Choroid plexus epithelial cell (primary cell): ENCODE data around the gene CHRM5.

ENCODE experiments used
- DNase-seq: peaks from one replicate; pipeline ENCODE4 v3.0.0-alpha.2; 2010; ENCODE audit warnings: low read depth
- H3K4me3 ChIP-seq: 2 replicates; pipeline ENCODE4 v1.5.1; 2011; ENCODE audit warnings: low read depth, mild to moderate bottlenecking, control low read depth, low read length, moderate library complexity
- CTCF ChIP-seq: conservative IDR thresholded peaks from 2 replicates; pipeline ENCODE4 v1.5.1; 2011; ENCODE audit warnings: low read depth, mild to moderate bottlenecking, control low read depth, inconsistent platforms, low read length, moderate library complexity

CHRM5 gene

GRCh38 chr15:34084086-34084485, 115.8 kb downstream of the CHRM5 start:
- H3K4me3 ChIP-seq, result no peak overlapping the region
- DNase-seq, result no peak
- no peak for TF ChIP-seq CTCF

GRCh38 chr15:34085746-34086145, 117.4 kb downstream of the CHRM5 start:
- DNase-seq, result peak; percentile 4
- no peak overlapping the region for H3K4me3 ChIP-seq
- TF ChIP-seq CTCF, result no peak

GRCh38 chr15:34099914-34100313, 131.6 kb downstream of the CHRM5 start:
- no peak overlapping the region for H3K4me3 ChIP-seq
- TF ChIP-seq CTCF, result no peak

GRCh38 chr15:34101366-34102174, 133.3 kb downstream of the CHRM5 start, which contains the start of the genes EMC7 and PGBD4:
Gene EMC7 (minus strand): TSS chr15:34101862. CDS start chr15:34101839, 23 bp downstream.
Gene PGBD4 (plus strand): TSS chr15:34102083. CDS start chr15:34102532, 449 bp downstream.
- peak within 1 kb of the TSS; percentile 99 for H3K4me3 ChIP-seq
- no peak for TF ChIP-seq CTCF
- peak; percentile 100 for DNase-seq

More at GRCh38 chr15:34099914-34100313, 131.6 kb downstream of the CHRM5 start:
- DNase-seq, result no peak

- H3K4me3 ChIP-seq, result peak overlapping the region; percentile 99
- DNase-seq, result peak; percentile 4
- no peak for TF ChIP-seq CTCF
Measured at GRCh38 chr15:34102175-34102925, 134.1 kb downstream of the CHRM5 start.

GRCh38 chr15:34106423-34106822, 138.1 kb downstream of the CHRM5 start:
- DNase-seq, result no peak
- no peak overlapping the region for H3K4me3 ChIP-seq
- no peak for TF ChIP-seq CTCF
